DOHH2 (cell line): ENCODE data around the gene GRM3.

Experiments used
- H3F3A ChIP-seq: fragments of 200-600 bp; sonication (generic), shearing (Covaris generic); 2 replicates; pipeline ENCODE4 v1.6.0; 2016; ENCODE audit warnings: antibody characterized with exemption, mild to moderate bottlenecking; ENCODE audit not compliant: control insufficient read depth, insufficient read depth
- H3K27ac ChIP-seq: fragments of 200-600 bp; sonication (generic); 2 replicates; pipeline ENCODE4 v1.5.1; 2014; ENCODE audit warnings: low read depth, mild to moderate bottlenecking, low read length, moderate library complexity
- H3K27me3 ChIP-seq: fragments of 200-600 bp; sonication (generic); 2 replicates; pipeline ENCODE4 v1.6.1; 2014; ENCODE audit warnings: mild to moderate bottlenecking, low read length, mixed read lengths; ENCODE audit not compliant: control insufficient read depth
- H3K36me3 ChIP-seq: fragments of 200-600 bp; sonication (generic); 2 replicates; pipeline ENCODE4 v1.6.1; 2014; ENCODE audit warnings: mild to moderate bottlenecking, low read length, moderate library complexity, mixed read lengths; ENCODE audit not compliant: control insufficient read depth
- H3K4me1 ChIP-seq: fragments of 200-600 bp; sonication (generic); 2 replicates; pipeline ENCODE4 v1.6.1; 2014; ENCODE audit warnings: mild to moderate bottlenecking, low read length, mixed read lengths; ENCODE audit not compliant: control insufficient read depth
- H3K4me2 ChIP-seq: fragments of 200-600 bp; sonication (generic); 2 replicates; pipeline ENCODE4 v1.6.0; 2014; ENCODE audit warnings: mild to moderate bottlenecking, low read length, moderate library complexity
- H3K4me3 ChIP-seq: fragments of 200-600 bp; sonication (generic); 2 replicates; pipeline ENCODE4 v1.5.1; 2014; ENCODE audit warnings: mild to moderate bottlenecking, low read length, mixed read lengths
- H3K79me2 ChIP-seq: fragments of 200-600 bp; sonication (generic); 2 replicates; pipeline ENCODE4 v1.6.1; 2014; ENCODE audit warnings: mild to moderate bottlenecking, low read length, mixed read lengths; ENCODE audit not compliant: control insufficient read depth
- H3K9me2 ChIP-seq: fragments of 200-600 bp; sonication (generic); replicated peaks from 2 replicates; pipeline ENCODE4 v1.6.1; 2014; ENCODE audit warnings: mild to moderate bottlenecking, low read length, mixed read lengths; ENCODE audit not compliant: control insufficient read depth
- H3K9me3 ChIP-seq: fragments of 200-600 bp; sonication (generic); 2 replicates; pipeline ENCODE4 v1.6.1; 2014; ENCODE audit warnings: antibody characterized with exemption, low read length, mixed read lengths; ENCODE audit not compliant: control insufficient read depth, insufficient read depth
- H4K20me1 ChIP-seq: fragments of 200-600 bp; sonication (generic); 2 replicates; pipeline ENCODE4 v1.6.0; 2014; ENCODE audit warnings: low read depth, mild to moderate bottlenecking, antibody characterized with exemption, low read length, moderate library complexity; ENCODE audit not compliant: control insufficient read depth, insufficient read depth
- CTCF ChIP-seq: fragments of 200-600 bp; sonication (generic); IDR thresholded peaks from one replicate; pipeline ENCODE4 v1.5.1; 2014; ENCODE audit warnings: antibody characterized with exemption, mild to moderate bottlenecking, low read depth, low read length; ENCODE audit not compliant: poor library complexity, severe bottlenecking
- EZH2phosphoT487 ChIP-seq: fragments of 200-600 bp; sonication (generic); IDR thresholded peaks from 2 replicates; pipeline ENCODE4 v1.6.1; 2017; ENCODE audit warnings: borderline replicate concordance, mild to moderate bottlenecking, antibody characterized with exemption, low read length, moderate library complexity, mixed read lengths

The GRM3 gene

GRCh38 chr7:86837235-86837634 lies 193.5 kb downstream of the GRM3 start:
- TF ChIP-seq EZH2phosphoT487 (no peak), CTCF (no peak)
- no peaks in the 10 kb centered on the region for H3K9me2 ChIP-seq
- H3K9me3 ChIP-seq: no peaks in the 10 kb centered on the region
- H3K4me2 ChIP-seq: no peak overlapping the region
- no peaks in the 10 kb centered on the region for H3K4me1 ChIP-seq
- no peaks in the 10 kb centered on the region for H4K20me1 ChIP-seq
- H3K27me3 ChIP-seq: no peaks in the 10 kb centered on the region
- H3K79me2 ChIP-seq: no peaks in the 10 kb centered on the region
- no peaks in the 10 kb centered on the region for H3K36me3 ChIP-seq
- no peak overlapping the region for H3K4me3 ChIP-seq
- no peaks in the 10 kb centered on the region for H3F3A ChIP-seq
- H3K27ac ChIP-seq: no peak overlapping the region

GRCh38 chr7:86844608-86845007 lies 200.9 kb downstream of the GRM3 start:
- Histone ChIP-seq H3K27ac (no peak overlapping the region), H3K4me1 (no peaks in the 10 kb centered on the region), H3F3A (no peaks in the 10 kb centered on the region), H4K20me1 (no peaks in the 10 kb centered on the region), H3K9me3 (no peaks in the 10 kb centered on the region), H3K79me2 (no peaks in the 10 kb centered on the region), H3K36me3 (no peaks in the 10 kb centered on the region), H3K27me3 (no peaks in the 10 kb centered on the region; the same call in 1 of the 2 replicates), H3K4me3 (no peak overlapping the region), H3K4me2 (no peak overlapping the region), H3K9me2 (no peaks in the 10 kb centered on the region)
- no peak for TF ChIP-seq CTCF
- TF ChIP-seq EZH2phosphoT487: no peak

- H3F3A ChIP-seq: no peaks in the 10 kb centered on the region
- H3K79me2 ChIP-seq: no peaks in the 10 kb centered on the region
- TF ChIP-seq EZH2phosphoT487 (no peak), CTCF (no peak)
- H3K4me3 ChIP-seq: no peak overlapping the region
- no peaks in the 10 kb centered on the region for H4K20me1 ChIP-seq
- H3K4me2 ChIP-seq: no peak overlapping the region
- H3K9me2 ChIP-seq: no peaks in the 10 kb centered on the region
- no peaks in the 10 kb centered on the region for H3K4me1 ChIP-seq
- H3K36me3 ChIP-seq: no peaks in the 10 kb centered on the region
- H3K27me3 ChIP-seq: no peaks in the 10 kb centered on the region; the same call in 1 of the 2 replicates
- no peak overlapping the region for H3K27ac ChIP-seq
- H3K9me3 ChIP-seq: no peaks in the 10 kb centered on the region
These were observed 202.9 kb downstream of the GRM3 start for GRCh38 chr7:86846494-86847190.
